Fibroblast of lung (primary cell): Measurements from ENCODE around the gene WNT3A.

Experiments
- CTCF ChIP-seq, 2 donors: IDR thresholded peaks in 1 of 2; conservative IDR thresholded peaks in 1 of 2; 1 replicate in 1 of 2; 2 replicates in 1 of 2; pipeline ENCODE4 v1.5.1; 2011 to 2012; ENCODE audit warnings: low read length in 2 of 2, control low read depth in 1 of 2, inconsistent platforms in 1 of 2, low read depth in 1 of 2, mild to moderate bottlenecking in 1 of 2
- EZH2 ChIP-seq: IDR thresholded peaks from 2 replicates; pipeline ENCODE4 v1.5.1; 2012; ENCODE audit warnings: low read length, control low read depth, mild to moderate bottlenecking; ENCODE audit errors: missing control alignments

- TF ChIP-seq CTCF (conservative IDR thresholded peaks at IDR 0.05 in 1 of 2, IDR thresholded peaks at IDR 0.05 in 1 of 2; ENCODE audit: low read depth in 1 of 2, low read length in 2 of 2) (no peak), EZH2 (no peak)
Measured at GRCh38 chr1:228017356-228018124, 10.7 kb downstream of the WNT3A start.
